GM12878 (cell line): ENCODE measurements around the gene ARHGAP21. TPM values are rescaled to one million over a fixed set of nuclear protein-coding genes. Genes with fewer than 3 reads are reported as not detected.

ENCODE experiments used
- BHLHE40 ChIP-seq, 2 experiments: fragments of 450-650 bp in 1 of 2; IDR thresholded peaks; 2 replicates each; pipeline ENCODE4 v1.6.1; 2011 to 2017; ENCODE audit warnings: low read depth in 2 of 2, borderline replicate concordance in 1 of 2, improper control_type of control experiment in 1 of 2, low read length in 1 of 2, mild to moderate bottlenecking in 1 of 2
- NR2F1 ChIP-seq: fragments of 450-650 bp; conservative IDR thresholded peaks from 2 replicates; pipeline ENCODE4 v1.6.1; 2017; ENCODE audit warnings: mild to moderate bottlenecking
- PAX5 ChIP-seq: IDR thresholded peaks from 2 replicates; pipeline ENCODE4 v1.6.1; 2011; ENCODE audit warnings: low read depth, low read length, borderline replicate concordance
- POLR2AphosphoS2 ChIP-seq: IDR thresholded peaks from 2 replicates; pipeline ENCODE4 v1.6.1; 2011; ENCODE audit warnings: low read depth, mild to moderate bottlenecking, low read length, improper control_type of control experiment, moderate library complexity
- RFX5 ChIP-seq: IDR thresholded peaks from 2 replicates; pipeline ENCODE4 v1.6.1; 2011; ENCODE audit warnings: low read depth, low read length, improper control_type of control experiment
- RUNX3 ChIP-seq: IDR thresholded peaks from 2 replicates; pipeline ENCODE4 v1.6.1; 2012; ENCODE audit warnings: low read length, inconsistent platforms
- SIX5 ChIP-seq: IDR thresholded peaks from 2 replicates; pipeline ENCODE4 v1.6.1; 2011; ENCODE audit warnings: mild to moderate bottlenecking, low read depth, low read length, moderate library complexity; ENCODE audit not compliant: severe bottlenecking
- ZZZ3 ChIP-seq: IDR thresholded peaks from 2 replicates; pipeline ENCODE4 v1.6.1; 2011; ENCODE audit warnings: low read depth; ENCODE audit not compliant: control insufficient read depth, insufficient read length
- polyA plus RNA-seq, 11 experiments: library from polyadenylated mRNA; depleted of rRNA in 4 of 11; unstranded in 6 of 11; stranded (reverse) in 5 of 11; fragments of >200 nt; fragmentation: Nextera tagmentation in 4 of 11; fragmentation: Illumina TruSeq in 1 of 11; extraction: Ambion mirVana in 4 of 11; extraction: Trizol in 1 of 11; gene quantifications; 1 replicate in 1 of 11; 2 replicates in 10 of 11; pipeline versions ENCODE4 v1.2.1 to v1.2.3, GENCODE V29; 2011 to 2016; ENCODE audit warnings: inconsistent platforms in 2 of 11, missing spikeins in 2 of 11, low read depth in 1 of 11
- total RNA-seq, 4 experiments: library from RNA; depleted of rRNA in 3 of 4; stranded (reverse); fragments of >200 nt in 3 of 4; fragmentation: Illumina TruSeq in 1 of 4; extraction: Trizol in 1 of 4; gene quantifications; 2 replicates each; pipeline versions ENCODE4 v1.2.1 to v1.2.3, GENCODE V29; 2013 to 2021
- TF ChIP-seq, protein P1 (sequence below): fragments of 450-650 bp; IDR thresholded peaks from 2 replicates; pipeline ENCODE4 v1.6.1; 2016; ENCODE audit warnings: mild to moderate bottlenecking, moderate library complexity, borderline replicate concordance
- TF ChIP-seq, protein P2 (sequence below): IDR thresholded peaks from 2 replicates; pipeline ENCODE4 v1.6.1; 2012; ENCODE audit warnings: improper control_type of control experiment, low read depth, low read length; ENCODE audit not compliant: insufficient replicate concordance

The ARHGAP21 gene
- total and polyA plus RNA-seq, 10 of the 15 experiments (the other 5 are each of a cell fraction or from before 2014, with no cell fraction given): 11.7 to 103 (median 37.6) TPM

GRCh38 chr10:24722676-24723385 is 856 bp downstream of the ARHGAP21 start (continued):
- peak; percentile 35; the same call in 1 of the 2 replicates for TF ChIP-seq POLR2AphosphoS2
- TF ChIP-seq, protein P1, sequence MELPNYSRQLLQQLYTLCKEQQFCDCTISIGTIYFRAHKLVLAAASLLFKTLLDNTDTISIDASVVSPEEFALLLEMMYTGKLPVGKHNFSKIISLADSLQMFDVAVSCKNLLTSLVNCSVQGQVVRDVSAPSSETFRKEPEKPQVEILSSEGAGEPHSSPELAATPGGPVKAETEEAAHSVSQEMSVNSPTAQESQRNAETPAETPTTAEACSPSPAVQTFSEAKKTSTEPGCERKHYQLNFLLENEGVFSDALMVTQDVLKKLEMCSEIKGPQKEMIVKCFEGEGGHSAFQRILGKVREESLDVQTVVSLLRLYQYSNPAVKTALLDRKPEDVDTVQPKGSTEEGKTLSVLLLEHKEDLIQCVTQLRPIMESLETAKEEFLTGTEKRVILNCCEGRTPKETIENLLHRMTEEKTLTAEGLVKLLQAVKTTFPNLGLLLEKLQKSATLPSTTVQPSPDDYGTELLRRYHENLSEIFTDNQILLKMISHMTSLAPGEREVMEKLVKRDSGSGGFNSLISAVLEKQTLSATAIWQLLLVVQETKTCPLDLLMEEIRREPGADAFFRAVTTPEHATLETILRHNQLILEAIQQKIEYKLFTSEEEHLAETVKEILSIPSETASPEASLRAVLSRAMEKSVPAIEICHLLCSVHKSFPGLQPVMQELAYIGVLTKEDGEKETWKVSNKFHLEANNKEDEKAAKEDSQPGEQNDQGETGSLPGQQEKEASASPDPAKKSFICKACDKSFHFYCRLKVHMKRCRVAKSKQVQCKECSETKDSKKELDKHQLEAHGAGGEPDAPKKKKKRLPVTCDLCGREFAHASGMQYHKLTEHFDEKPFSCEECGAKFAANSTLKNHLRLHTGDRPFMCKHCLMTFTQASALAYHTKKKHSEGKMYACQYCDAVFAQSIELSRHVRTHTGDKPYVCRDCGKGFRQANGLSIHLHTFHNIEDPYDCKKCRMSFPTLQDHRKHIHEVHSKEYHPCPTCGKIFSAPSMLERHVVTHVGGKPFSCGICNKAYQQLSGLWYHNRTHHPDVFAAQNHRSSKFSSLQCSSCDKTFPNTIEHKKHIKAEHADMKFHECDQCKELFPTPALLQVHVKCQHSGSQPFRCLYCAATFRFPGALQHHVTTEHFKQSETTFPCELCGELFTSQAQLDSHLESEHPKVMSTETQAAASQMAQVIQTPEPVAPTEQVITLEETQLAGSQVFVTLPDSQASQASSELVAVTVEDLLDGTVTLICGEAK: no peak
- TF ChIP-seq BHLHE40 (IDR thresholded peaks at IDR 0.05; ENCODE audit: borderline replicate concordance in 1 of 2, low read depth in 2 of 2, low read length in 1 of 2): peak in 1 of 2 experiments; percentile 22; a peak in 1 of 4 replicates
- TF ChIP-seq SIX5: no peak
- TF ChIP-seq RUNX3: 0 out of 2 replicates have a peak, but pooled peaks have one; percentile 44
- TF ChIP-seq NR2F1: no peak; the same call in 1 of the 2 replicates
- no peak for TF ChIP-seq ZZZ3
- TF ChIP-seq, protein P2, sequence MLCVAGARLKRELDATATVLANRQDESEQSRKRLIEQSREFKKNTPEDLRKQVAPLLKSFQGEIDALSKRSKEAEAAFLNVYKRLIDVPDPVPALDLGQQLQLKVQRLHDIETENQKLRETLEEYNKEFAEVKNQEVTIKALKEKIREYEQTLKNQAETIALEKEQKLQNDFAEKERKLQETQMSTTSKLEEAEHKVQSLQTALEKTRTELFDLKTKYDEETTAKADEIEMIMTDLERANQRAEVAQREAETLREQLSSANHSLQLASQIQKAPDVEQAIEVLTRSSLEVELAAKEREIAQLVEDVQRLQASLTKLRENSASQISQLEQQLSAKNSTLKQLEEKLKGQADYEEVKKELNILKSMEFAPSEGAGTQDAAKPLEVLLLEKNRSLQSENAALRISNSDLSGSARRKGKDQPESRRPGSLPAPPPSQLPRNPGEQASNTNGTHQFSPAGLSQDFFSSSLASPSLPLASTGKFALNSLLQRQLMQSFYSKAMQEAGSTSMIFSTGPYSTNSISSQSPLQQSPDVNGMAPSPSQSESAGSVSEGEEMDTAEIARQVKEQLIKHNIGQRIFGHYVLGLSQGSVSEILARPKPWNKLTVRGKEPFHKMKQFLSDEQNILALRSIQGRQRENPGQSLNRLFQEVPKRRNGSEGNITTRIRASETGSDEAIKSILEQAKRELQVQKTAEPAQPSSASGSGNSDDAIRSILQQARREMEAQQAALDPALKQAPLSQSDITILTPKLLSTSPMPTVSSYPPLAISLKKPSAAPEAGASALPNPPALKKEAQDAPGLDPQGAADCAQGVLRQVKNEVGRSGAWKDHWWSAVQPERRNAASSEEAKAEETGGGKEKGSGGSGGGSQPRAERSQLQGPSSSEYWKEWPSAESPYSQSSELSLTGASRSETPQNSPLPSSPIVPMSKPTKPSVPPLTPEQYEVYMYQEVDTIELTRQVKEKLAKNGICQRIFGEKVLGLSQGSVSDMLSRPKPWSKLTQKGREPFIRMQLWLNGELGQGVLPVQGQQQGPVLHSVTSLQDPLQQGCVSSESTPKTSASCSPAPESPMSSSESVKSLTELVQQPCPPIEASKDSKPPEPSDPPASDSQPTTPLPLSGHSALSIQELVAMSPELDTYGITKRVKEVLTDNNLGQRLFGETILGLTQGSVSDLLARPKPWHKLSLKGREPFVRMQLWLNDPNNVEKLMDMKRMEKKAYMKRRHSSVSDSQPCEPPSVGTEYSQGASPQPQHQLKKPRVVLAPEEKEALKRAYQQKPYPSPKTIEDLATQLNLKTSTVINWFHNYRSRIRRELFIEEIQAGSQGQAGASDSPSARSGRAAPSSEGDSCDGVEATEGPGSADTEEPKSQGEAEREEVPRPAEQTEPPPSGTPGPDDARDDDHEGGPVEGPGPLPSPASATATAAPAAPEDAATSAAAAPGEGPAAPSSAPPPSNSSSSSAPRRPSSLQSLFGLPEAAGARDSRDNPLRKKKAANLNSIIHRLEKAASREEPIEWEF: no peak
- TF ChIP-seq RFX5: no peak
- TF ChIP-seq PAX5: no peak
- TF ChIP-seq, all 136 proteins: peak for 22
